ENCODE data around the gene DDX59. TPM values are rescaled to one million over a fixed set of nuclear protein-coding genes. Genes with fewer than 3 reads are reported as not detected.
"Not testable (repeated sequence)": the region's sequence is repeated elsewhere in the genome, so short reads cannot be mapped to it uniquely, and the experiment has no call there.

DDX59 gene
- total and polyA plus RNA-seq, 12 donors: 8.4 to 20.5 (median 14.5) TPM

GRCh38 chr1:200634261-200635122 is 35.2 kb downstream of the DDX59 start:
- no peaks in the 10 kb centered on the region for H3K27me3 ChIP-seq
- TF ChIP-seq CTCF (IDR thresholded peaks at IDR 0.05): no peak
- H3K4me1 ChIP-seq: peaks cover 0 to under 1% (median 0%) of the 10 kb centered on the region in 9 donors
- DNase-seq: no peak
- 46 to 49% methylated on average over 2 of the region's 2 CpGs for WGBS, 2 donors
- H3K27ac ChIP-seq: no peak overlapping the region
- no peak overlapping the region for H3K4me3 ChIP-seq
- ATAC-seq: no peak
- no peaks in the 10 kb centered on the region for H3K36me3 ChIP-seq
- intact Hi-C loops (cut with DNase I): no loop called here
- no peaks in the 10 kb centered on the region for H3K9me3 ChIP-seq

GRCh38 chr1:200631375-200631774 is 38.3 kb downstream of the DDX59 start:
- ATAC-seq: no peak

GRCh38 chr1:200630515-200630899 is 39.2 kb downstream of the DDX59 start:
- DNase-seq; H3K4me3 ChIP-seq; H3K27ac ChIP-seq; ATAC-seq; intact Hi-C loops (cut with DNase I); H3K36me3 ChIP-seq; H3K9me3 ChIP-seq; H3K27me3 ChIP-seq: not testable (repeated sequence)
- peaks cover 0 to 20% (median 0%) of the 10 kb centered on the region in 9 donors for H3K4me1 ChIP-seq
- WGBS, 2 donors: 97 to 98% methylated on average over 8 of the region's 8 CpGs

More at GRCh38 chr1:200631375-200631774, 38.3 kb downstream of the DDX59 start:
- no peaks in the 10 kb centered on the region for H3K27me3 ChIP-seq
- DNase-seq: no peak
- no peaks in the 10 kb centered on the region for H3K36me3 ChIP-seq
- intact Hi-C loops (cut with DNase I): no loop called here
- H3K27ac ChIP-seq: no peak overlapping the region
- H3K4me1 ChIP-seq: peaks cover 0 to 20% (median 0%) of the 10 kb centered on the region in 9 donors
- TF ChIP-seq CTCF (IDR thresholded peaks at IDR 0.05): no peak
- WGBS, 2 donors: 93 to 95% methylated on average over 1 of the region's 1 CpG
- H3K4me3 ChIP-seq: no peak overlapping the region
- H3K9me3 ChIP-seq: no peaks in the 10 kb centered on the region

- Histone ChIP-seq H3K36me3 (no peaks in the 10 kb centered on the region), H3K4me3 (no peak overlapping the region), H3K27ac (no peak overlapping the region), H3K4me1 (peaks cover 0 to 24% (median 0%) of the 10 kb centered on the region in 9 donors), H3K27me3 (no peaks in the 10 kb centered on the region), H3K9me3 (no peaks in the 10 kb centered on the region)
- DNase-seq (no peak), ATAC-seq (no peak)
- 82 to 86% methylated on average over 9 of the region's 9 CpGs for WGBS, 2 donors
- TF ChIP-seq CTCF (IDR thresholded peaks at IDR 0.05): no peak
- intact Hi-C loops (cut with DNase I): loop anchor here in 5 of 10 donors (5.0 to 10.0 kb wide), 5 partner anchors 172 to 485 kb away; partner anchors contain the start of gene CACNA1S (in 1 of the 5)
Measured at GRCh38 chr1:200629876-200630514, 39.7 kb downstream of the DDX59 start.
